Smooth muscle cell (in vitro differentiated cells): ENCODE data around the gene CCDC83. TPM values are rescaled to one million over a fixed set of nuclear protein-coding genes. Genes with fewer than 3 reads are reported as not detected.
A peak's percentile ranks its signal among the peaks of the same experiment; 100 is the strongest.

ENCODE experiments used
- DNase-seq: peaks from one replicate; lab custom pipeline; 2025; ENCODE audit not compliant: unreplicated experiment; lab: John Stamatoyannopoulos, UW
- H2AFZ ChIP-seq: fragments of 200-600 bp; sonication (generic); 2 replicates; pipeline ENCODE4 v1.6.0; 2016; ENCODE audit warnings: antibody characterized with exemption, low read depth, mild to moderate bottlenecking
- H3F3A ChIP-seq: fragments of 200-600 bp; sonication (generic); 2 replicates; pipeline ENCODE4 v1.6.0; 2017; ENCODE audit warnings: antibody characterized with exemption, low read depth
- H3K27ac ChIP-seq: fragments of 200-600 bp; sonication (generic); 2 replicates; pipeline ENCODE4 v1.5.1; 2016; ENCODE audit warnings: low read depth, mild to moderate bottlenecking
- H3K27me3 ChIP-seq: fragments of 200-600 bp; sonication (generic); 2 replicates; pipeline ENCODE4 v1.6.1; 2016; ENCODE audit warnings: low read depth, mild to moderate bottlenecking
- H3K36me3 ChIP-seq: fragments of 200-600 bp; sonication (generic); 2 replicates; pipeline ENCODE4 v1.5.1; 2016; ENCODE audit warnings: low read depth
- H3K4me1 ChIP-seq: fragments of 200-600 bp; sonication (generic); 2 replicates; pipeline ENCODE4 v1.5.1; 2016; ENCODE audit warnings: low read depth
- H3K4me2 ChIP-seq: fragments of 200-600 bp; sonication (generic); 2 replicates; pipeline ENCODE4 v1.6.0; 2016; ENCODE audit warnings: mild to moderate bottlenecking
- H3K4me3 ChIP-seq: fragments of 200-600 bp; sonication (generic); 2 replicates; pipeline ENCODE4 v1.5.1; 2016; ENCODE audit warnings: mild to moderate bottlenecking
- H3K79me2 ChIP-seq: fragments of 200-600 bp; sonication (generic); 2 replicates; pipeline ENCODE4 v1.6.0; 2016; ENCODE audit warnings: low read depth, mild to moderate bottlenecking
- H3K9ac ChIP-seq: fragments of 200-600 bp; sonication (generic); 2 replicates; pipeline ENCODE4 v1.6.0; 2016; ENCODE audit warnings: low read depth
- H3K9me3 ChIP-seq: fragments of 200-600 bp; sonication (generic); replicated peaks from 2 replicates; pipeline ENCODE4 v1.5.1; 2016; ENCODE audit warnings: low read depth
- H4K20me1 ChIP-seq: fragments of 200-600 bp; sonication (generic); 2 replicates; pipeline ENCODE4 v1.6.0; 2016; ENCODE audit warnings: low read depth
- CTCF ChIP-seq: fragments of 200-600 bp; sonication (generic); IDR thresholded peaks from 2 replicates; pipeline ENCODE4 v1.5.1; 2017; ENCODE audit warnings: borderline replicate concordance, mild to moderate bottlenecking, antibody characterized with exemption; ENCODE audit not compliant: insufficient read depth, poor library complexity, severe bottlenecking
- WGBS: methylation state at CpG from one replicate; pipeline ENCODE4 v1.1.7; 2016; ENCODE audit warnings: low lambda C conversion rate; 5-methylcytosine and 5-hydroxymethylcytosine counted together
- polyA plus RNA-seq: library from polyadenylated mRNA; unstranded; fragments of >200 nt; fragmentation: Nextera tagmentation; extraction: Ambion mirVana; gene quantifications from 2 replicates; pipeline ENCODE4 v1.2.1, GENCODE V29; 2016
- total RNA-seq: library from RNA; depleted of rRNA; stranded (reverse); fragments of >200 nt; gene quantifications from 2 replicates; pipeline ENCODE4 v1.2.3, GENCODE V29; 2014

Gene CCDC83
- total RNA-seq (not detected in 2 replicates), polyA plus RNA-seq (0.28 TPM in 1 of 2 replicates, not detected in the other)

- H3K36me3 ChIP-seq = no peaks in the 10 kb centered on the region
- no peak for DNase-seq
Measured at GRCh38 chr11:85855341-85855656, at the start of gene CCDC83. Gene CCDC83 (plus strand): TSS chr11:85855383. CDS start chr11:85865124, 9,741 bp downstream.

GRCh38 chr11:85805387-85805786 lies 49.8 kb upstream of the CCDC83 start:
- Histone ChIP-seq H4K20me1 (no peaks in the 10 kb centered on the region), H3K27me3 (no peaks in the 10 kb centered on the region), H3K9ac (no peak overlapping the region), H3K4me2 (no peak overlapping the region), H3K27ac (no peak overlapping the region), H2AFZ (no peak overlapping the region), H3F3A (no peaks in the 10 kb centered on the region), H3K4me3 (no peak overlapping the region), H3K79me2 (no peaks in the 10 kb centered on the region), H3K4me1 (peaks cover 4% of the 10 kb centered on the region), H3K36me3 (no peaks in the 10 kb centered on the region), H3K9me3 (no peaks in the 10 kb centered on the region)
- WGBS = 0% methylated on average over 1 of the region's 1 CpG
- no peak for TF ChIP-seq CTCF
- no peak for DNase-seq

More at GRCh38 chr11:85855341-85855656, at the start of gene CCDC83:
- Histone ChIP-seq H3K4me2 (peak within 1 kb of the TSS; percentile 91), H3K27ac (peak within 1 kb of the TSS; percentile 75), H3K79me2 (no peaks in the 10 kb centered on the region), H3K4me3 (peak within 1 kb of the TSS; percentile 65), H3K27me3 (no peaks in the 10 kb centered on the region), H3K9me3 (no peaks in the 10 kb centered on the region), H3F3A (no peaks in the 10 kb centered on the region), H3K9ac (peak within 1 kb of the TSS; percentile 69), H4K20me1 (no peaks in the 10 kb centered on the region), H3K4me1 (peaks cover 16% of the 10 kb centered on the region), H2AFZ (peak within 1 kb of the TSS; percentile 99)
- 28% methylated on average over 13 of the region's 13 CpGs for WGBS
- no peak for TF ChIP-seq CTCF

GRCh38 chr11:85806016-85806415 lies 49.2 kb upstream of the CCDC83 start:
- TF ChIP-seq CTCF = no peak
- no peaks in the 10 kb centered on the region for H3K79me2 ChIP-seq
- no peak overlapping the region for H3K9ac ChIP-seq
- no peaks in the 10 kb centered on the region for H3K9me3 ChIP-seq
- H3K36me3 ChIP-seq = no peaks in the 10 kb centered on the region
- H3K4me3 ChIP-seq = no peak overlapping the region
- H2AFZ ChIP-seq = no peak overlapping the region
- no peaks in the 10 kb centered on the region for H4K20me1 ChIP-seq
- no peaks in the 10 kb centered on the region for H3K27me3 ChIP-seq
- no peak for DNase-seq
- no peak overlapping the region for H3K27ac ChIP-seq
- H3K4me1 ChIP-seq = peaks cover 4% of the 10 kb centered on the region
- H3F3A ChIP-seq = no peaks in the 10 kb centered on the region
- no peak overlapping the region for H3K4me2 ChIP-seq

GRCh38 chr11:85806876-85807275 lies 48.3 kb upstream of the CCDC83 start:
- H4K20me1 ChIP-seq = no peaks in the 10 kb centered on the region
- H3K79me2 ChIP-seq = no peaks in the 10 kb centered on the region
- H3K27ac ChIP-seq = no peak overlapping the region
- no peaks in the 10 kb centered on the region for H3K9me3 ChIP-seq
- H2AFZ ChIP-seq = no peak overlapping the region
- H3F3A ChIP-seq = no peaks in the 10 kb centered on the region
- H3K9ac ChIP-seq = no peak overlapping the region
- no peak for TF ChIP-seq CTCF
- peaks cover 8% of the 10 kb centered on the region for H3K4me1 ChIP-seq
- no peak for DNase-seq
- no peaks in the 10 kb centered on the region for H3K36me3 ChIP-seq
- H3K4me3 ChIP-seq = no peak overlapping the region
- H3K4me2 ChIP-seq = no peak overlapping the region
- 83% methylated on average over 2 of the region's 2 CpGs for WGBS
- H3K27me3 ChIP-seq = no peaks in the 10 kb centered on the region
